NCI-H526 treated with DMSO at 0.1 percent for 48 hours (cell line): ENCODE results near the gene DPT.

Source experiments
- DNase-seq: peaks from one replicate; lab custom pipeline; 2025; lab: John Stamatoyannopoulos, UW

The DPT gene

DNA sequence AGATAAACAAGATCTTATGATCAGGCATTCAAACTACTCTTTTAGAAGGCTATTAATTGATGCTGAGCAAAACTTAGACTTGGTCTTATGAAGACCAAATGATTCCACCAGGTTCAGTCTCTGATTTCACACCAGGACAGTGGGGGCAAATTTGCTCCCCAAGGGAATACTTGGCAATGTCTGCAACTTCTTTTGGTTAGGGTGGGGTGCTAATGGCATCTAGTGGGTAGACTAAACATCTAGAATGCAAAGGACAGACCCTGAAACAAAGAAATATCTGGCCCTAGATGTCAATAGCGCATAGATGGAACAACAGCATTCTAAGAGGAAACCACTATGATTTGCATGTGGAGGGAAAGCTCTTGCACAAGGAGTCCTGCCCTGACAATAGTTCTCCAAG is 30.6 kb downstream of the DPT start:
- peak; percentile 60 for DNase-seq

DNA sequence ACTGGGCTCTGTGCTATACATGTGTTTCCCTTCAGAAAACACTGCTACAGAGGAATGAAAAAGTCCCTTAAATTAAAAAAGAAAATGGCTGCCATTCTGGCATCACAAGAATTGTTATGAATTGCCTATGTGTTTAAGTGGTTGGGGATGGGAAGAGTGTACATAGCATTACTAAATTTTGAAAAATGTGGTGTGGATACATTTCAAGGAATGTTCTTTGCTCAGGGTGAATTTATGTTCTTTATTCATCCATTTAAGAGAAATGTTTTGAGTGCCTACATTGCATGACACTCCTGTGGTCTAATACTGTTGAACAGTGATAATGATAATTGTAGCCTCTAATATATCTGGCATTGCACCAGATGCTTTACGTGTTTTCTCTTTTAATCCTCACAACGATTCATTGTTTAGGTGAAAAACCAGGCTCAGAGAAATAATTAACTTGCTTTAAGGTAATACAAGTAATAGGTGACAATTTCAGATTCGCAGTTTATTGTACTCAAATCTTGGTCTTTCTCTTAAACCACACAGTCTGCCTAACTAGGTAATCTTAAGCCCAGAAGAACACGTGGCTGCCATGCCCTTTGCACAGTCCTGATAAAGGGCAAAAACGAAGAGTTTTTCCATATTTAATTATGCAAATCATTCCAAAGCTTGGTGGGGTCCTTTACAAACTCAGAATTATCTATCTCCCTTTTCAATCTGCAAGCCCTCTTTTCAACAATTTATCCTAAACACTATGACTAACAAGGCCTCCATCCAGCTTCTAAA is 31.5 kb downstream of the DPT start:
- DNase-seq, result peak; percentile 64

DNA sequence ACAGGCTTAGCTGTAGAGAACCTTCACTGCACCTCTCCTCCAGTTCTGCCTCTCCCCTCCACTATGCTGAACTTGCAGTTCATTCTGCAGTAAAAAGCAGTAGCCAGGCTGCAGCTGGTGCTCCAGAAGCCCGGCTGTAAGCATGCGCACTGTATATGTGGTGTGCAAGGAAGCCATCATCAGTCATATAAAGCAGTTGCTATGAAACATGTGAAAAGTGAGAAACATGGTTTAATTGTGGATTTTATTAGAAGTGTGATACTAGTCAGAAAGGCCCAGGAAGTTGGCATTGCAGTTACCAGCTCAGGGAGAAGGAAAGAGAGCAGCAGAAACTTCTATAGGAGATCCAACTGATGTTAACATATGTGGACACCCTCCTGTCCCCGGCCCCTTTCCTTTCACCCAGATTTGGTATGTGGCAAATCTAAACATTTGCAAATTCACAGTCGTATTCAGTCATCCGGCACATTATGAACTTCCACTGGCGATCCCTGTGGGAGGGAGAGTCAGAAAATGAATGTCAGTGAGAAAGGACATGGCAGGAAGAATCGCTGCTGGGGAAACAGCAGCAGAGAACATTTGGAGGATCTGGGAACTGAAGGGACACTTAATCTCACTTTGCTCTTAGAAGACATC is 32.8 kb downstream of the DPT start:
- no peak for DNase-seq

DNA sequence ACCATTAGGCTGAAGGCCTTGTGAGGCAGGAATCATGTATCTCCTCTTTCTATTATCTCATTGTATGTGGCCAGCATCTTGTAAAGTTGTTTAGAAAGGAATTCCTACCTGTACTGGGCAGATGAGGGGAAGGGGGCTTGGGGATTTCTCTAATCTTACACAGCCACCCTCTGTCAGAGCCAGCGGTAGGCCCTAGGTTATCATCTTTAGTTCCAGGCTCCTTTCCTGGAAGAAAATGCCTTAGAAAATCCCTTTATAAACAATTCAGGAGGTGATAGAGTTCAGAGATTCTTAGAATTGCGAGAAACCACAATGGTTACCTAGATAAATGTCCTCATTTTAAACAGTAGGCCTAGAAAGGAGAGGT is 35.2 kb downstream of the DPT start:
- DNase-seq, result no peak

DNA sequence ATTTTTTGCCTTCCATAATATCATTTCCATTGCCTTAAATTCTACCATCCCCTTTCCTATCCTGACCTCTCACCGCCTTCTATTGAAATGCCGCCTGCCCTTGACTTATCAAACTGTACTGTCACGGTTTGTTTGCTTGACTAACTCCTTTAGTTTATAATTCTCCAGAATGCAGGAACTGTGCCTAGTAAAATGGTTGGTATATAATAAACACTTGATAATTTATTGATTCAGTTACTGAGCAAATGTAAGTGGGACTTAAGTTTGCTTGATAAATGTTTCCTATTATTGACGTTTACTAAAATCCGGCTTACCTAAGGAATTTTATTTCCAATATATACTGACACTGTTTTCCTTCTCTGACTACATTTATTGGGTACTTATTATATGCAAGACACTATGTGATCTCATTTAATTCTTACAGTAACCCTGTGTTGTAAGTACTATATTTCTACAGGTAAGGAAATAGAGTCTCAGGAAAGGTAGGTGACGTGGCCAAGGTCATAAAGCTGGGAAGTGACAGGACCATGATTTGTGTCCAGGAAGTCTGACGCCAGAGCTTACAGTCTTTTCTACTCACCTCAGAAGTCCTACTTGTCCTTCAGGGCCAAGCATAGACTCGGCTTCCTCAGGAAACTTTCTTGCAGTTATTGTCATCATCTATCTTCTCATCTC is 35.7 kb downstream of the DPT start:
- DNase-seq, result no peak

DNA sequence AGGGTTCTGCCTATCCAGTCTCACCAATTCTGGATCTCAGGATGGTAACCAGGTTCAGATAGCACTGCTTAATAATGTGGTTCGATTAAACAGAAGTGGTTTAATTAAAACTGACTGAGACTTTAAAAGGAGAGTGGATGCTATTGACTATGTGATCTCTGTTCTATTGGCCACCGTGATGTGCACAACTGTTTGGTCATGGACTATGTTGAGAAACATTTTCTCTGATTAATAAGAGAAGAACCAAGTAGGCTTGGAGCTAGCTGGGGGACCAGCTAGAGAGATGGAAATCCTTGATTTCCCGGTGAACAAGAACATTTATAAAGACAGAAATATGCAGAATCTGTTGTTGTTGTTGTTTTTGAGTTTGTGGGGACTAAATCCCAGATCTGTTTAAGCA is 36.5 kb downstream of the DPT start:
- DNase-seq, result no peak

DNA sequence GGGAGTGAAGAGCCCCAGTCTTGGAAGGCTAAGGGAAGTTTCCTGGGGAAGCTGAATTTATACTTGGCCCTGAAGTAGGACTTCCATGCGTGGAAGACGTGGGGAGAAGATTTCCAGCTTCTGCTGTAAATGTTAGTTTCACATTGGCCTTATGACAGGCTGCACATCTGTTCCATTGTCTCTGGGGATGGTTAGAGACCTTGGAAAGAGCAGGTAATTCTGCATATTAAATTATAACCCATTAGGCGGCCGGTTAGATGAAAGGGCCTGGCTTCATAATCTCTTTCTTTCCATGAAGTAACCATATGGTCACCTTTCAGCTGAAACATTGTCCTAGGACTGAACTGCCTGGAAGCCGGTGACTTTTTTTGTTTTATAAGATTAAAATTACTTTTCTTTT is 37.5 kb downstream of the DPT start:
- DNase-seq, result no peak

DNA sequence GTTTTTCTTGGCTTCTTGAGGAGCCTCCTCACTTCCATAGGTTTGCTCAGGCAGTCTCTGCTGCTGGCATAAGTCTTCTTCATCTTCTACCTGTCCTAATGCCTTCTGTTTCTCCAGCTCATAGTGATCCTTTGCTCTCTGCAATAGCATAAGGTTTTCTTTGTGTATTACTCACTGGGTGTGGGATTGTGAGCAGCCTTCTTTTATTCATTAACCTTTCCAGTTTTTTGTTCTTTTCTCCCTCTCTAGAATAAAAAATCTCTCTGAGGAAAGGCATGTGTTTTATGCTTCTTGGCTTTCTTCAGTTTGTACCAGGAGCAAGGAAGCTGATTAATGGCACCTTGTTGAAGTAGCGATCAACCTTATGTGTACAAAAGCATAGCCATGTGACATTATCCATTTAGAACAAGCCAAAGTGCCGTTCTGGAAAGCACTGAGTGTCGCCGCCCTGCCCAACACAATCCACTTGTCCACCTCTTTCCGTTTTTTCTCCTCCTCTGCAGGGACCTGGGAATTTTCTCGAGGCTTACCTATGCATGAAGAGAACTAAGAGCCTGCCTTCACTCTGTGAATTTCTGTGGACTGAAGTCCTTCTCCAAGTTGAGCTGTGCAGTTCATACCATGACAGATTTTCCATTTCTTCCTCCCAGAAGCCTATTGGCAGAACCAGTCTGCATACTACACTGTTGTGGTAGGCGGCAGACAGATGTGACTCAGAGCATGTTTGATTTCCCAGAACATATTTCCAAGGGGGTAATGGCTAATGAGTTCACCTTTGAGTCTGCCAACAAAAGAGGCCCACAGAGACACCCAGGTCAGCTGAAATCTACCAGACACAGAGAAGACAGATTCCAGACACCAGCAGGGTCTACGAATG is 39.0 kb downstream of the DPT start:
- DNase-seq, result no peak

DNA sequence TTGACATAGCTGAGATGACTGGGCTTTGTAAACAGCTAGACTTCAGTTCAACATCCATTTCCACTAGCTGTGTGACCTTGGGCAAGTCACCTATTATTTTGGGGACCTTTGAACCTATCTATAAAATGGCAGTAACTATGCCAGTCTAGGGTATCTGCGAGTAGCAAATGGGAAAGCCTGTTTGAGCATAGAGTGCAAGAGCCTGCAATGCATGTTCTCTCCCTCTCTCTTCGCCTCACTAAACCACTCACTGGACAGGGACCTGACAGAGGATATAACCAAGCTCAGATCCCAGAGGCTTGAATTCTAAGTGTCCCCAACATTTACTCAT is 39.7 kb downstream of the DPT start:
- DNase-seq, result no peak

DNA sequence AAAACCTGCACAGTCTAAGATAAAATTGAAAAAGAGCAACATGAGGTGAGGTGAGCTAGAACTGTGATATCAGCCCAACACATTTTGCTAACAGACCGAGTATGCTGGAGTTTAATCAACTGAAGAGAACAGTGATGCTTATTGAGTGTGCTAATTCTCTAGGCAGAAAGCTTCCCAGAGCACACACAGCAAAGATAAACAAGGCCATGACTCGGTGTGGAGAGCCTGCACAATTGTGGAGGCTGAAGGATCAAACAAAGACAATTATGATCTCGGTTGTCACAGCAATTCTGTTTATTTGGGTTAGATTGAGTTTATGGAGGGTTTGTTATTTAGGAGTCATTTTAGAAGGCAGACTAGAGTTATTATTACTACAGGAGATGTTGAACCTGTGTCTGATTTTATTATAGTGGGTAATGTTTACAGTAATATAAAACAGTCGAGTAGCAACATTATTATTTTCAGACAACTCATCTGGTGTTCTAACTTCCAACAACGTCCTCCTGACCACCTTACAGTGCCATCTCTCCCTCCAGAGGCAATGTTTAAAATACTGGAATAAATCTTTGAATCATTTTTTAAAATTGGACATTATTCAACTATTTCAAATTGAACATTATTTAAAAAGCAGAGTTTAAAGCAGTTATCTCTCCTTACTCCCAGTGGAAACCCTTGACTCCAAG is 40.2 kb downstream of the DPT start:
- DNase-seq, result no peak

DNA sequence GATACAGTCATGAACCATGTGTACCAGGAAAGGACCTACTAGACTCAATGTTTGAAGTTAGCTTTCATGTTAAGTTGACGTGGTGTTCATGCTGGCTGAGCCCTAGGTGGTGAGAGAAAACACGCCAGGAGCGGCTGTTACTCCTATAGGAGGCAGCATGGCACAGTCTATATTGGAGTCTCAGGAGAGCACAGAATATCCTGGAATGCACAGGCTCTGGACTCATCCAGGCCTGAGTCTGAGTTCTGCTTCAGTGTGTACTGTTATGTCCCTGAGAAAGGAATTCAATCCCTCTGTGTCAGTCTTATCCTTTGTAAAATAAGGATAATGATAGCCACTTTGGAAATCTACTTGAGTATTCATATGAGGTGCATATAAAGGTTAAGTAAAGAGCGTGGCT is 41.2 kb downstream of the DPT start:
- no peak for DNase-seq

DNA sequence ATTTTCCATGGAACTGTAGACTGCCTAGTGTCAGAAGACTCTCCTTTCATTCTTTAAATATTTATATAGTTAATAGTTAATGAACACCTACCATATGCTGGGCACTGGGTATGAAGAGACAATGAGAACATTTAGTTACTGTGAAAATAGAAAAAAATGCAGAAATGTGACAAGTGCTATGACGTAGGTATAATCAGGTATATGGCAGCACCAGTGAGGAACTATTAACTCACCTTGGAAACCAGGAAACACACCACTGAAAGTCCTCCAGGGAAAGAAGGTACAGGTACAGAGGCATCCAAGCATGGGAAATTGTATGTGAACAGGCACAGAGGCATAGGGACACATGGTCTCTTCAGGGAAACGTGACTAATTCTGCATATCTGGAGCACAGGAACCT is 42.3 kb downstream of the DPT start:
- no peak for DNase-seq

DNA sequence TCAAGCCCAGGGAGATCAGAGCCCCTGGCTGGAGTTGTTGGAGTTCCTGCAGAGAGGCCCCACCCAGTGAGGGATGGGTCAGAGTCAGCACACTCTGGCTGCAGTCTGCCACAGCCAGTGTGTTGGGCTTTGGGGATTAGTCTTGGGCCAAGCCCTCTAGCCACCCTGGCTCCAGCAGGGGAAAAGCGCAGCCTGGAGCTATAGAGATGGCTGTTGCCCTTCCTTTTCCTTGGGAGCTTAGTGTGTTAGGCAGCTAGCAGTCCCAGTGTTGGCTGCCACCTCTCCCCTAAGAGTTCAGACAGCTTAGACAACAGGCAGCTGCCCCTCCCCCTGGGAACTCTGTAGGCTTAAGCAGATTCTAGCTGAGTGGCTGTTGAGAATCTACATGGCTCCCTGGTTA is 45.1 kb downstream of the DPT start:
- DNase-seq, result no peak

DNA sequence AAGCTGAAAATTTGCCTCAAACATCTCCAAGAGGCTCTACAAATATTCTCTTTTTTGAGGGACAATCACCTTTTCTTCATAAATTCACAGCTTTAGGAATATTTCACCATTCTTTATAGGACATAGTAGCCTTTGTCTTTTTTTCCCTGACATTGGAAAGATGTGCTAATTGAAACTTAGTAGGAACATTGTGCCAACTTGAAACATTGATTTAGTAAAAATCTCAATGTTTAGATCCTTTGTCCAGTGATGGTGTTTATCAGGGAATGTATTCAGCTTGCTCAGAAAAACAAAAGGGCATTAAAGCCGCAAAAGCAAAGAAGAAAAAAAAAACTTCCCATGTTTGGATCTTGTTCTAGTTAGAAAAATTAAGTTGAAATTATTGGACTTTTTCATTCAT is 52.1 kb downstream of the DPT start:
- DNase-seq, result no peak

DNA sequence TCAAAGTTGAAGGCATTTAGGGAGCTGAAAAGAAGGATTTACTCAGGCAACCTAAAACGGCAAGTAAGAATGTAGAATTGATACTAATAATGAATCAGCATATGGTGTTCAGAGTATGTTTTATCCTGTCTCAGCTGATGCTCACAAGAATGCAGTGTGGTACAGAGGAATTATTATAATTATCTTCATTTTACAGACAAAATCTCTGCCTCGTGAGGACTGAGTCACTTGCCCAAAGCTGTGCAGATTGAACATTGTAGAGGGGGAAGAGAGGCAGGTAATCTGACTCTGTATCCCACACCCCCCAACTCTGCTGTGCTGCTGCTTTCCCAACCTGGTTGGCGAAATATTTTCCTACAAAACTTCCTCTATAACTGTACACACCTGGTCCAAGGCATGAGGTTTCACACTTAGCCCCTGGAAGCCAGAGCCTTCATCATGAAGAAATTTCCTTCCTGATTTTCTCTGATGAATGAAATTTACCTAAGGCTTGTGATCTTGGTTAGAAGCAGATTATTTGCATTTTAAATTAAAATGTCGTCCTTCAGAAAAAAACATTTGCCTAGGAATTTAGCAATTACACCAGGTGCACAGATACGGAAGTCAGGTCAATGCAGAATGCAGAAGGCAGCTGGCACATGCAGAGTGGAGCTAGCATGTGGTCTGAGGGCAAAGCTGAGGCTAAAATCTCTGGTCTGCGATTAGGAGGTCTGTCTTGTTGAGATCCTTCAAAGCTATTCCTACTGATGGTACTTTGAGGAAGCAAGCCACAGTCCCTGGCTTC is 52.8 kb downstream of the DPT start:
- DNase-seq, result peak; percentile 100

DNA sequence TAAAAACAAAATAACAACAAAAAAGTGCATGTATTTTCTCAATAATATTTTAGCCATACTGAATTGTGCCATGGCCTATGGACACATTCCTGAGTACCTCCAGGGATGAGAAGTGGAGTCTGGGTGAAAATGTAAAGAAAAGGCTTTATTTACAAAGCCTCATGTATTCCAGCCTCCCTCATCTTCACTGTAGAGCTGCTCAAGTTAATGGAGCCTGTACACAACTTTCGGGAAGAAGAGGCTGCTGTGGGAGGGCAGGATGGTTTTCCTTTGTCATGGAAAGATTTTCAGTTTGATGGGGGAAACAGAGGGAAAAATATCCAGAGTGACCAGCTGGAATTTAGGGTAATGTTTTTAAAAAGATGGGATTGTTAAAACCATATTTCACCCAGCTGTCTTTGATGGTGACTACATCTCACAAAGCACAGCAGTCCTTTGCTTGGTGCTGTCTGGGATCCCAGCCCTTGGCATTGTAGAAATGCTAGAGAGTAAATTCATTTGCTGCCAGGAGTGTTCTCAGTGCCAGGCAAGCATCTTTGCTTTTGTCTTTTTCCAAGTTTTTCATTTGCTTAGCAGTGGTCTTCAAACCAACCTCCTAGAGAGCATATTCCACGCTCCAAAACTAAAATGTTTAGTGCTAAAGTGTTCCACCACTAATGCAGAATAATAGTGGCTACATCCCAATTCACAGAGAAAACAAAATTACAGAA is 54.9 kb downstream of the DPT start:
- DNase-seq, result no peak

DNA sequence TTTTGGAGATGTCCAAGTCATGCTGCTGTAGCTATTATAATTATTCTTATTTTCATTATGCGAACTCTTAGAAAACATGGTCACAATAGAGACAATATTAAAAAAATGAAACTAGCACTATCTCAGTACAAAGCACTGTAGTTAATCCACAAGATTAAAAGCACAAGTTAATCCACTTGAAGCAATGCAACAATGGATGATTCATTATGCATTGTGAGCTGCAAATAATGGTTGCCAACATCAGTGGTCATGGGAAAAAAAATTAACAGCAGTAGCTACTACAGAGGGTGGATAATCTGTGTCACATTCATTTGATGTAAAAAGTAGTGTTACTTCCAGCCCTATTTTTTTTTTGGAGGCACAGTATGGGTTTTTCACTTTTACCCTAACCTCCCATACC is 56.7 kb downstream of the DPT start:
- no peak for DNase-seq

DNA sequence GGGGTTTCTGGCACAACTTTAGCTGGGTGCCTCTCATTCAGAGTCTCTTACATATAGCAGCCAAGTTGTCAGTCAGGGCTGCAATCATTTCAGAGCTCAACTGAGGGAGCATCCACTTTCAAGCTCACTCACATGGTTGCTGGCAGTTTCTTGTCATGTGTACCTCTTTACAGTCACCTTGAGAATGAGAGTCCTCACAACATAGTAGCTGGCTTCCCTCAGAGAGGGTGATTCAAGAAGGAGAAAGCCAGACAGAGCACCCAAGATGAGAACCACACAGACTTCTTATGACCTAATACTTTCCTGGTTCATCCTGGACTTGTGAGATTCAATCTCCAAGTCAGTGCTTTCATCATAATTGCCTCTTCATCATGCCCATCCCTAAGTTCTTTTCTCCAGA is 57.2 kb downstream of the DPT start:
- DNase-seq, result no peak

DNA sequence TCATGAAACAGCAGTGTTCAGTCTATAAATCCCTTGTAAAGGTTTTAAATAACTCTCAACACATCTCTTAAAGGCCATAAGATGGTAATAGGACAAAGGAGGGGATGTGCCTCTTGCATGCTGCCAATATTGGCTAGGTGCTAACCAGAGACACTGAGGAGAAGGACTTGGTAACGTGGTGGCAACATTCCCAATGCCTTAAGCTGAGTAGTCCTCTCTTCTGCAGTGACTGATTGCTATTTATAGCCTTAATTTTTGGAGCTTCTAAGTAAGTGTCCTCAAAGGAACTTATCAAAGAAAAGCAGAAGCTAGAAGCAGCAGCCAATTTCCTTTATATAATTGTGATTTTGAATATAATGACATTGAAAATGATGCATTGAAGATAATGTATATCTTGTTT is 63.0 kb downstream of the DPT start:
- DNase-seq, result no peak

DNA sequence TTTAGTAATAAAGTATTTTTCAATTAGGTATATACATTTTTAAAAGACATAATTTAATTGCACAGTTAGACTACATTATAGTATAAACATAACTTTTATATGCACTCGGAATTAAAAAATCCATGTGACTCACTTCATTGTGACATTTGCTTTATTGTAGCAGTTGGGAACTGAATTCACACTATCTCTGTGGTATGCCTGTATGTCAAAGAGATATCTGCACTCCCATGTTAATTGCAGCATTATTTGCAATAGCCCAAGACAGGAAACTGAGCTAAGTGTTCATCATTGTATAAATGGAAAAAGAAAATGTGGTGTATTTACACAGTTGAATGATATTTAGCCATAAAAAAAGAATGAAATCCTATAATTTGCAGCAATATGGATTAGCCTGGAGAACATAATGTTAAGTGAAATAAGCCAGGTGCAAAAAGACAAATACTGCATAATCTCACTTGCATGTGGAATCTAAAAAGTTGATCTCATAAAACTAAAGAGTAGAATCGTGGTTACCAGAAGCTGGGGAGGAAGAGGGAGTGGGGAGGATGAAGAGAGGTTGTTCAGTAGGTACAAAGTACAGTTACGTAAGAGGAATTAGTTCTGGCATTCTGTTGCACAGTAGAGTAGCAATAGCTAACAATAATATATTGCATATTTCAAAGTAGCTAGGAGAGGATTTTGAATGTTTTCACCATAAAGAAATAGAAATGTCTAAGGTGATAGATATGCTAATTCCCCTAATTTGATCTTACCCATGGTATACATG is 64.8 kb downstream of the DPT start:
- no peak for DNase-seq
